DOHH2 (cell line): ENCODE results near the gene WSCD2.

Experiments
- H3F3A ChIP-seq: fragments of 200-600 bp; sonication (generic), shearing (Covaris generic); 2 replicates; pipeline ENCODE4 v1.6.0; 2016; ENCODE audit warnings: antibody characterized with exemption, mild to moderate bottlenecking; ENCODE audit not compliant: control insufficient read depth, insufficient read depth
- H3K27ac ChIP-seq: fragments of 200-600 bp; sonication (generic); 2 replicates; pipeline ENCODE4 v1.5.1; 2014; ENCODE audit warnings: low read depth, mild to moderate bottlenecking, low read length, moderate library complexity
- H3K27me3 ChIP-seq: fragments of 200-600 bp; sonication (generic); 2 replicates; pipeline ENCODE4 v1.6.1; 2014; ENCODE audit warnings: mild to moderate bottlenecking, low read length, mixed read lengths; ENCODE audit not compliant: control insufficient read depth
- H3K36me3 ChIP-seq: fragments of 200-600 bp; sonication (generic); 2 replicates; pipeline ENCODE4 v1.6.1; 2014; ENCODE audit warnings: mild to moderate bottlenecking, low read length, moderate library complexity, mixed read lengths; ENCODE audit not compliant: control insufficient read depth
- H3K4me1 ChIP-seq: fragments of 200-600 bp; sonication (generic); 2 replicates; pipeline ENCODE4 v1.6.1; 2014; ENCODE audit warnings: mild to moderate bottlenecking, low read length, mixed read lengths; ENCODE audit not compliant: control insufficient read depth
- H3K4me2 ChIP-seq: fragments of 200-600 bp; sonication (generic); 2 replicates; pipeline ENCODE4 v1.6.0; 2014; ENCODE audit warnings: mild to moderate bottlenecking, low read length, moderate library complexity
- H3K4me3 ChIP-seq: fragments of 200-600 bp; sonication (generic); 2 replicates; pipeline ENCODE4 v1.5.1; 2014; ENCODE audit warnings: mild to moderate bottlenecking, low read length, mixed read lengths
- H3K79me2 ChIP-seq: fragments of 200-600 bp; sonication (generic); 2 replicates; pipeline ENCODE4 v1.6.1; 2014; ENCODE audit warnings: mild to moderate bottlenecking, low read length, mixed read lengths; ENCODE audit not compliant: control insufficient read depth
- H3K9me2 ChIP-seq: fragments of 200-600 bp; sonication (generic); replicated peaks from 2 replicates; pipeline ENCODE4 v1.6.1; 2014; ENCODE audit warnings: mild to moderate bottlenecking, low read length, mixed read lengths; ENCODE audit not compliant: control insufficient read depth
- H3K9me3 ChIP-seq: fragments of 200-600 bp; sonication (generic); 2 replicates; pipeline ENCODE4 v1.6.1; 2014; ENCODE audit warnings: antibody characterized with exemption, low read length, mixed read lengths; ENCODE audit not compliant: control insufficient read depth, insufficient read depth
- H4K20me1 ChIP-seq: fragments of 200-600 bp; sonication (generic); 2 replicates; pipeline ENCODE4 v1.6.0; 2014; ENCODE audit warnings: low read depth, mild to moderate bottlenecking, antibody characterized with exemption, low read length, moderate library complexity; ENCODE audit not compliant: control insufficient read depth, insufficient read depth
- EZH2phosphoT487 ChIP-seq: fragments of 200-600 bp; sonication (generic); IDR thresholded peaks from 2 replicates; pipeline ENCODE4 v1.6.1; 2017; ENCODE audit warnings: borderline replicate concordance, mild to moderate bottlenecking, antibody characterized with exemption, low read length, moderate library complexity, mixed read lengths
- TF ChIP-seq, protein P1 (sequence below): fragments of 200-600 bp; sonication (generic); IDR thresholded peaks from one replicate; pipeline ENCODE4 v1.5.1; 2014; ENCODE audit warnings: antibody characterized with exemption, mild to moderate bottlenecking, low read depth, low read length; ENCODE audit not compliant: poor library complexity, severe bottlenecking

Gene WSCD2

DNA sequence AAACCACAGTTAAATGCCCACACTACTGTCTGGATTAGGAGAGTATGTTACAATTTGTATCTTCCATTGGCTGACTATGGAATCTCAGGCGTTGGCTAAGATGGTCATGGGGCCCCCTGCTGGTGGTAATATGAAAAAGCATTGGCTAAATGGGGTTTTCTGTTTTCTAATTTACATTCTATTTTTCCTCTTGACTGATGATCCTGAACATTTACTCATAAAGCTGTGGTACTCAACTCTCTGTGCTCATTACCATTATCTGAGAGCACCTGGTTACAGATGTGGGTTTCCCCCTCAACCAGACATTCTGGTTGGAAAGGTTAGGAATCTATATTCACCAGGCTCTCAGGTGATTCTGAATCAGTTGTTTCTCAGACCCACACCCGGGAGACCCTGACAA, 64.8 kb downstream of the WSCD2 start:
- Histone ChIP-seq H3K9me3 (no peaks in the 10 kb centered on the region), H3K4me1 (0 out of 2 replicates have a peak, but pooled peaks cover 3% of the 10 kb centered on the region), H4K20me1 (no peaks in the 10 kb centered on the region; the same call in 1 of the 2 replicates), H3K9me2 (no peaks in the 10 kb centered on the region), H3F3A (no peaks in the 10 kb centered on the region), H3K79me2 (no peaks in the 10 kb centered on the region), H3K27me3 (no peaks in the 10 kb centered on the region), H3K27ac (no peak overlapping the region), H3K4me2 (no peak overlapping the region), H3K36me3 (no peaks in the 10 kb centered on the region), H3K4me3 (no peak overlapping the region)
- TF ChIP-seq EZH2phosphoT487: no peak
- TF ChIP-seq, protein P1, sequence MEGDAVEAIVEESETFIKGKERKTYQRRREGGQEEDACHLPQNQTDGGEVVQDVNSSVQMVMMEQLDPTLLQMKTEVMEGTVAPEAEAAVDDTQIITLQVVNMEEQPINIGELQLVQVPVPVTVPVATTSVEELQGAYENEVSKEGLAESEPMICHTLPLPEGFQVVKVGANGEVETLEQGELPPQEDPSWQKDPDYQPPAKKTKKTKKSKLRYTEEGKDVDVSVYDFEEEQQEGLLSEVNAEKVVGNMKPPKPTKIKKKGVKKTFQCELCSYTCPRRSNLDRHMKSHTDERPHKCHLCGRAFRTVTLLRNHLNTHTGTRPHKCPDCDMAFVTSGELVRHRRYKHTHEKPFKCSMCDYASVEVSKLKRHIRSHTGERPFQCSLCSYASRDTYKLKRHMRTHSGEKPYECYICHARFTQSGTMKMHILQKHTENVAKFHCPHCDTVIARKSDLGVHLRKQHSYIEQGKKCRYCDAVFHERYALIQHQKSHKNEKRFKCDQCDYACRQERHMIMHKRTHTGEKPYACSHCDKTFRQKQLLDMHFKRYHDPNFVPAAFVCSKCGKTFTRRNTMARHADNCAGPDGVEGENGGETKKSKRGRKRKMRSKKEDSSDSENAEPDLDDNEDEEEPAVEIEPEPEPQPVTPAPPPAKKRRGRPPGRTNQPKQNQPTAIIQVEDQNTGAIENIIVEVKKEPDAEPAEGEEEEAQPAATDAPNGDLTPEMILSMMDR: peak; percentile 81

DNA sequence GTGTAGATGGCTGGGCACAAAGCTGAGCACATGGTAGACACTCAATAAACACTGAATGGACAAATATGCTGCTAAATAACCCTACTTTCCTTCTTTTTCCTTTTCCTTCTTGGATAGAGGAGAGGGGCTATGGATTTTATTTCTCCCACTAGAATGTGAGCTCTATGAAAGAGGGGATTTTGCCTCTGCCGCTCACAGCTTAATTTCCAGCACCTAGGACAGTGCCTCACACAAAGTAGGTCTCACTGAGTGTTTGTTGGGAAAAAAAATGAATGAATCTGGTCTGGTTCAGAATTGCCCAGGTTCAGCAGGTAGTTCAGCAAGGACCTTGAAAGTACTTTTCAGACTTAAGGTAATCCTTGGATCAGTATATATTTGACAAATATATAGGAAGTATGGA, 65.5 kb downstream of the WSCD2 start:
- H4K20me1 ChIP-seq: no peaks in the 10 kb centered on the region; the same call in 1 of the 2 replicates
- 0 out of 2 replicates have a peak, but pooled peaks cover 3% of the 10 kb centered on the region for H3K4me1 ChIP-seq
- H3K27me3 ChIP-seq: no peaks in the 10 kb centered on the region
- H3K4me2 ChIP-seq: no peak overlapping the region
- no peak overlapping the region for H3K27ac ChIP-seq
- no peak overlapping the region for H3K4me3 ChIP-seq
- no peaks in the 10 kb centered on the region for H3K9me3 ChIP-seq
- no peaks in the 10 kb centered on the region for H3K79me2 ChIP-seq
- no peaks in the 10 kb centered on the region for H3K36me3 ChIP-seq
- TF ChIP-seq EZH2phosphoT487: no peak
- no peaks in the 10 kb centered on the region for H3K9me2 ChIP-seq
- no peaks in the 10 kb centered on the region for H3F3A ChIP-seq

DNA sequence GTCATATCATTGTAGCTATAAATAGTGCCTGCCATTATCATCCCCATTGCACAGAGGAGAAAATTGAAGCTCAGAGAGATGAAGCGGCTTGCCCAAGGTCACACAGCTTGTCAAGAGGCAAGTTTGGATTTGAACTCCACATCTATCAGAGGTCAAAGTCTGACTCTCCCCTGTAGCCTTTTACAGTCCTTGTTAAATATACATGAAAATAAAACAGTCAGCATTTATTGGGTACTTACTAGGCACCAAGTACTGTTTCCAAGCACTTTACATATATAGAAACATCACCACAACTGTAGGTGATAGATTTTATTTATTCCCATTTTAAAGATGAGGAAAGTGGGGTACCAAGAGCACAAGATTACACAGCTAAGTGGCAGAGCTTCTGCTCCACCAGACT, 67.2 kb downstream of the WSCD2 start:
- Histone ChIP-seq H3K9me2 (no peaks in the 10 kb centered on the region), H3K4me3 (no peak overlapping the region), H3K79me2 (no peaks in the 10 kb centered on the region), H3K27ac (no peak overlapping the region), H3K9me3 (no peaks in the 10 kb centered on the region), H3K27me3 (no peaks in the 10 kb centered on the region), H4K20me1 (no peaks in the 10 kb centered on the region; the same call in 1 of the 2 replicates), H3K4me1 (0 out of 2 replicates have a peak, but pooled peaks cover 3% of the 10 kb centered on the region), H3K4me2 (no peak overlapping the region), H3K36me3 (no peaks in the 10 kb centered on the region), H3F3A (no peaks in the 10 kb centered on the region)
- TF ChIP-seq EZH2phosphoT487: no peak
- TF ChIP-seq, protein P1: no peak

DNA sequence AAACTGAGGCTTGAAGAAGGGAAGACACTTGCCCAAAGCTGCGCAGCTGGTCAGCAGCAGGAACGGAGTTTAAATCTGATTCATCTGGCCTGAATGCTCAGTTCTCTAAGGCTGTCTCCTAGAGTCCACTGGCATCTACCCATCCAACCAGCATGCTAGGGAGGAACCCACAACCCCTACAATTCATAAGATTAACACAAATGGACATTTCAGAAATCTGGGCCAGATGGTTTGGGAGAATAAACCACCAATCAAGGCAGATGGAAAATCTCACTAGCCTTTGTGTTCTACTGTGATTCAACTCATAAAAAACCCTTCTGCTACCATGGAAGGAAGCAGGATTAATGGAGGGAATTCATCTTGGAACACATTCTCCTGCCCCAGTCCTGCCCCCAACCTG, 67.8 kb downstream of the WSCD2 start:
- H3F3A ChIP-seq: no peaks in the 10 kb centered on the region
- H3K9me3 ChIP-seq: no peaks in the 10 kb centered on the region
- H3K36me3 ChIP-seq: no peaks in the 10 kb centered on the region
- no peak overlapping the region for H3K4me2 ChIP-seq
- no peak overlapping the region for H3K4me3 ChIP-seq
- H3K79me2 ChIP-seq: no peaks in the 10 kb centered on the region
- H3K4me1 ChIP-seq: 0 out of 2 replicates have a peak, but pooled peaks cover 3% of the 10 kb centered on the region
- H3K27ac ChIP-seq: no peak overlapping the region
- H4K20me1 ChIP-seq: no peaks in the 10 kb centered on the region; the same call in 1 of the 2 replicates
- H3K9me2 ChIP-seq: no peaks in the 10 kb centered on the region
- H3K27me3 ChIP-seq: 0 out of 2 replicates have a peak, but pooled peaks cover under 1% of the 10 kb centered on the region
- TF ChIP-seq, protein P1: no peak
- TF ChIP-seq EZH2phosphoT487: no peak
